ENCODE data around the gene TRAF3.
"Not testable (repeated sequence)": the region's sequence is repeated elsewhere in the genome, so short reads cannot be mapped to it uniquely, and the experiment has no call there.

Gene TRAF3

DNA sequence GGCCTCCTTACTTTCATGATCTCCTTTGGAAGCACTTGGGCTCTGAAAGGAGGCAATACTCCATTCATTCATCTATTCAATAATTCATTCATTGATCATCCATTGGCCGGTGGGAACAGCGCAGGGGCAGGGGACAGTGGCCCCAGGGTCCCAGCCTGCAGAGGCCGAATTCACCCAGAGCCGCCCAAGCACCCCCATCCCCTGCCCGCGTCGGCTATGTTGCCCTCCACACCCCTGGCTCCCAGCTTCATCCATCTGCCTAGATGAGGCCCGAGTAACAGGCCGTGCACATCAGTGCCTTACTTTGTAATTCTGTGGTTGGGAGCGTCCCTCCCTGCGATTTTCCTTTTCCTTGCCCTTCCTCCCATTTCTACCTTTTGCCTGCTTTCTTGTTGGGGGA lies 148.4 kb downstream of the TRAF3 start (continued):
- TF ChIP-seq, protein P1, sequence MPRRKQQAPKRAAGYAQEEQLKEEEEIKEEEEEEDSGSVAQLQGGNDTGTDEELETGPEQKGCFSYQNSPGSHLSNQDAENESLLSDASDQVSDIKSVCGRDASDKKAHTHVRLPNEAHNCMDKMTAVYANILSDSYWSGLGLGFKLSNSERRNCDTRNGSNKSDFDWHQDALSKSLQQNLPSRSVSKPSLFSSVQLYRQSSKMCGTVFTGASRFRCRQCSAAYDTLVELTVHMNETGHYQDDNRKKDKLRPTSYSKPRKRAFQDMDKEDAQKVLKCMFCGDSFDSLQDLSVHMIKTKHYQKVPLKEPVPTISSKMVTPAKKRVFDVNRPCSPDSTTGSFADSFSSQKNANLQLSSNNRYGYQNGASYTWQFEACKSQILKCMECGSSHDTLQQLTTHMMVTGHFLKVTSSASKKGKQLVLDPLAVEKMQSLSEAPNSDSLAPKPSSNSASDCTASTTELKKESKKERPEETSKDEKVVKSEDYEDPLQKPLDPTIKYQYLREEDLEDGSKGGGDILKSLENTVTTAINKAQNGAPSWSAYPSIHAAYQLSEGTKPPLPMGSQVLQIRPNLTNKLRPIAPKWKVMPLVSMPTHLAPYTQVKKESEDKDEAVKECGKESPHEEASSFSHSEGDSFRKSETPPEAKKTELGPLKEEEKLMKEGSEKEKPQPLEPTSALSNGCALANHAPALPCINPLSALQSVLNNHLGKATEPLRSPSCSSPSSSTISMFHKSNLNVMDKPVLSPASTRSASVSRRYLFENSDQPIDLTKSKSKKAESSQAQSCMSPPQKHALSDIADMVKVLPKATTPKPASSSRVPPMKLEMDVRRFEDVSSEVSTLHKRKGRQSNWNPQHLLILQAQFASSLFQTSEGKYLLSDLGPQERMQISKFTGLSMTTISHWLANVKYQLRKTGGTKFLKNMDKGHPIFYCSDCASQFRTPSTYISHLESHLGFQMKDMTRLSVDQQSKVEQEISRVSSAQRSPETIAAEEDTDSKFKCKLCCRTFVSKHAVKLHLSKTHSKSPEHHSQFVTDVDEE (CRISPR knock-in tag; IDR thresholded peaks at IDR 0.05) = no peak
- TF ChIP-seq, protein P2, sequence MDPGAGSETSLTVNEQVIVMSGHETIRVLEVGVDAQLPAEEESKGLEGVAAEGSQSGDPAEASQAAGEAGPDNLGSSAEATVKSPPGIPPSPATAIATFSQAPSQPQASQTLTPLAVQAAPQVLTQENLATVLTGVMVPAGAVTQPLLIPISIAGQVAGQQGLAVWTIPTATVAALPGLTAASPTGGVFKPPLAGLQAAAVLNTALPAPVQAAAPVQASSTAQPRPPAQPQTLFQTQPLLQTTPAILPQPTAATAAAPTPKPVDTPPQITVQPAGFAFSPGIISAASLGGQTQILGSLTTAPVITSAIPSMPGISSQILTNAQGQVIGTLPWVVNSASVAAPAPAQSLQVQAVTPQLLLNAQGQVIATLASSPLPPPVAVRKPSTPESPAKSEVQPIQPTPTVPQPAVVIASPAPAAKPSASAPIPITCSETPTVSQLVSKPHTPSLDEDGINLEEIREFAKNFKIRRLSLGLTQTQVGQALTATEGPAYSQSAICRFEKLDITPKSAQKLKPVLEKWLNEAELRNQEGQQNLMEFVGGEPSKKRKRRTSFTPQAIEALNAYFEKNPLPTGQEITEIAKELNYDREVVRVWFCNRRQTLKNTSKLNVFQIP (CRISPR knock-in tag; IDR thresholded peaks at IDR 0.05; ENCODE audit: borderline replicate concordance, low read depth) = no peak
- no peak for TF ChIP-seq GLIS3 (CRISPR knock-in tag; IDR thresholded peaks at IDR 0.05)
- TF ChIP-seq, protein P3, sequence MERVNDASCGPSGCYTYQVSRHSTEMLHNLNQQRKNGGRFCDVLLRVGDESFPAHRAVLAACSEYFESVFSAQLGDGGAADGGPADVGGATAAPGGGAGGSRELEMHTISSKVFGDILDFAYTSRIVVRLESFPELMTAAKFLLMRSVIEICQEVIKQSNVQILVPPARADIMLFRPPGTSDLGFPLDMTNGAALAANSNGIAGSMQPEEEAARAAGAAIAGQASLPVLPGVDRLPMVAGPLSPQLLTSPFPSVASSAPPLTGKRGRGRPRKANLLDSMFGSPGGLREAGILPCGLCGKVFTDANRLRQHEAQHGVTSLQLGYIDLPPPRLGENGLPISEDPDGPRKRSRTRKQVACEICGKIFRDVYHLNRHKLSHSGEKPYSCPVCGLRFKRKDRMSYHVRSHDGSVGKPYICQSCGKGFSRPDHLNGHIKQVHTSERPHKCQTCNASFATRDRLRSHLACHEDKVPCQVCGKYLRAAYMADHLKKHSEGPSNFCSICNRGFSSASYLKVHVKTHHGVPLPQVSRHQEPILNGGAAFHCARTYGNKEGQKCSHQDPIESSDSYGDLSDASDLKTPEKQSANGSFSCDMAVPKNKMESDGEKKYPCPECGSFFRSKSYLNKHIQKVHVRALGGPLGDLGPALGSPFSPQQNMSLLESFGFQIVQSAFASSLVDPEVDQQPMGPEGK (CRISPR knock-in tag; IDR thresholded peaks at IDR 0.05; ENCODE audit: borderline replicate concordance) = no peak
- TF ChIP-seq SNAI2 (CRISPR knock-in tag; IDR thresholded peaks at IDR 0.05) = no peak
- TF ChIP-seq ZC3H10 (CRISPR knock-in tag; IDR thresholded peaks at IDR 0.05) = no peak

DNA sequence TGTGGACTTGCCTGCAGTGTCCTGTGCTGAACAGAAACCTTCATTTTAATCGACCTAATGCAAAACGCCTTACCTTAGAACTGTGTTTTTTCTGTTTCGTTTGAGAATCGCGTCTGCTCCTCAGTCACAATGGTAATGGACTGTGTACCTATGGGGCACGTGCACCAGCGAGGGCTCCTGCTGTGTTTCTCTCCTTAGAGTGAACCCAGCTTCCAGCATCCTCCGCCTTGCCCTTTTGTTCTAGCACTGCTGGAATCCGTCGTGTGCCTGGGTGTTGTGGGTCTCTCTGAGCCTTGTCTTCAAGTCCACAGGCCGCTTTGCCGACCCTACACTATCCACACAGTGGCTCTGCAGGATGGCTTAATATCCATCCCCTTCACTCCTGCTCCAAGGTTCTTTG lies 148.9 kb downstream of the TRAF3 start:
- TF ChIP-seq ZNF70 (CRISPR knock-in tag; IDR thresholded peaks at IDR 0.05) (no peak), TCF4 (CRISPR knock-in tag; IDR thresholded peaks at IDR 0.05; ENCODE audit: borderline replicate concordance) (no peak), PPARA (CRISPR knock-in tag; IDR thresholded peaks at IDR 0.05; ENCODE audit: borderline replicate concordance) (no peak), GLIS3 (CRISPR knock-in tag; IDR thresholded peaks at IDR 0.05) (no peak), ZFP30 (CRISPR knock-in tag; IDR thresholded peaks at IDR 0.05) (no peak), ZFP3 (CRISPR knock-in tag; IDR thresholded peaks at IDR 0.05) (no peak), ZNF565 (CRISPR knock-in tag; conservative IDR thresholded peaks at IDR 0.05; ENCODE audit: low read depth) (no peak), ISL1 (CRISPR knock-in tag; IDR thresholded peaks at IDR 0.05) (no peak), SNAI2 (CRISPR knock-in tag; IDR thresholded peaks at IDR 0.05) (no peak), OSR1 (CRISPR knock-in tag; IDR thresholded peaks at IDR 0.05) (no peak), ZNF8 (CRISPR knock-in tag; IDR thresholded peaks at IDR 0.05) (no peak), ZC3H10 (CRISPR knock-in tag; IDR thresholded peaks at IDR 0.05) (no peak), CSDC2 (CRISPR knock-in tag; IDR thresholded peaks at IDR 0.05) (no peak), ESRRG (CRISPR knock-in tag; IDR thresholded peaks at IDR 0.05) (no peak), ARNTL (CRISPR knock-in tag; IDR thresholded peaks at IDR 0.05; ENCODE audit: borderline replicate concordance, low read depth) (no peak)
- TF ChIP-seq, protein P4, sequence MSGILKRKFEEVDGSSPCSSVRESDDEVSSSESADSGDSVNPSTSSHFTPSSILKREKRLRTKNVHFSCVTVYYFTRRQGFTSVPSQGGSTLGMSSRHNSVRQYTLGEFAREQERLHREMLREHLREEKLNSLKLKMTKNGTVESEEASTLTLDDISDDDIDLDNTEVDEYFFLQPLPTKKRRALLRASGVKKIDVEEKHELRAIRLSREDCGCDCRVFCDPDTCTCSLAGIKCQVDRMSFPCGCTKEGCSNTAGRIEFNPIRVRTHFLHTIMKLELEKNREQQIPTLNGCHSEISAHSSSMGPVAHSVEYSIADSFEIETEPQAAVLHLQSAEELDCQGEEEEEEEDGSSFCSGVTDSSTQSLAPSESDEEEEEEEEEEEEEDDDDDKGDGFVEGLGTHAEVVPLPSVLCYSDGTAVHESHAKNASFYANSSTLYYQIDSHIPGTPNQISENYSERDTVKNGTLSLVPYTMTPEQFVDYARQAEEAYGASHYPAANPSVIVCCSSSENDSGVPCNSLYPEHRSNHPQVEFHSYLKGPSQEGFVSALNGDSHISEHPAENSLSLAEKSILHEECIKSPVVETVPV (CRISPR knock-in tag; IDR thresholded peaks at IDR 0.05) = no peak
- TF ChIP-seq, protein P5, sequence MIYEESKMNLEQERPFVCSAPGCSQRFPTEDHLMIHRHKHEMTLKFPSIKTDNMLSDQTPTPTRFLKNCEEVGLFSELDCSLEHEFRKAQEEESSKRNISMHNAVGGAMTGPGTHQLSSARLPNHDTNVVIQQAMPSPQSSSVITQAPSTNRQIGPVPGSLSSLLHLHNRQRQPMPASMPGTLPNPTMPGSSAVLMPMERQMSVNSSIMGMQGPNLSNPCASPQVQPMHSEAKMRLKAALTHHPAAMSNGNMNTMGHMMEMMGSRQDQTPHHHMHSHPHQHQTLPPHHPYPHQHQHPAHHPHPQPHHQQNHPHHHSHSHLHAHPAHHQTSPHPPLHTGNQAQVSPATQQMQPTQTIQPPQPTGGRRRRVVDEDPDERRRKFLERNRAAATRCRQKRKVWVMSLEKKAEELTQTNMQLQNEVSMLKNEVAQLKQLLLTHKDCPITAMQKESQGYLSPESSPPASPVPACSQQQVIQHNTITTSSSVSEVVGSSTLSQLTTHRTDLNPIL (CRISPR knock-in tag; IDR thresholded peaks at IDR 0.05; ENCODE audit: low read depth) = no peak
- TF ChIP-seq, protein P1 (CRISPR knock-in tag; IDR thresholded peaks at IDR 0.05) = no peak
- TF ChIP-seq, protein P3 (CRISPR knock-in tag; IDR thresholded peaks at IDR 0.05; ENCODE audit: borderline replicate concordance) = no peak
- no peak for ATAC-seq

DNA sequence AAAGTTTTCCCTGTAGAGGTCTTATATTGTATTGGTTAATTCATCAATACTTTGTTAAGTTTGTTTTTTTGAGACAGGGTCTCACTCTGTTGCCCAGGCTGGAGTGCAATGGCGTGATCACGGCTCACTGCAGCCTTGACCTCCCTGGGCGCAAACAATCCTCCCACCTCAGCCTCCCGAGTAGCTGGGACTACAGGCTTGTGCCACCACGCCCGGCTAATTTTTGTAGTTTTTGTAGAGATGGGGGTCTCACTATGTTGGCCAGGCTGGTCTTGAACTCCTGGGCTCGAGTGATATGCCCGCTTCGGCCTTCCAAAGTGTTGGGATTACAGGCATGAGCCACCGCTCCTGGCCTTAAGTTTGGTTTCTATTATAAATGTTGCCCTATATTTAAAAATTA lies 149.6 kb downstream of the TRAF3 start:
- ATAC-seq = not testable (repeated sequence)

Data from SK-N-SH treated with all-trans-retinoic acid at 6 μM for 48 hours (cell line).